MCF 10A (cell line): Measurements from ENCODE around the gene SAMD11. TPM values are rescaled to one million over a fixed set of nuclear protein-coding genes. Genes with fewer than 3 reads are reported as not detected.
A peak's percentile ranks its signal among the peaks of the same experiment; 100 is the strongest.

Experiments used
- BruUV-seq: library from RNA; stranded (reverse); fragments of 400-500 nt; replicated peaks from 2 replicates; lab custom pipeline; 2021; lab: Mats Ljungman, UMichigan
- CTCF ChIA-PET: fragments of 300-600 bp; sonication (Branson Sonifier 250); formaldehyde crosslinking; extraction: SDS; loops from one replicate; lab custom pipeline; 2021; ENCODE audit warnings: antibody characterized with exemption, inconsistent platforms; lab: Yijun Ruan, JAX
- POLR2A ChIA-PET: fragments of 300-600, 350-650 bp; sonication (Branson Sonifier 250); formaldehyde crosslinking; extraction: SDS; loops from one replicate; lab custom pipeline; 2020; ENCODE audit warnings: antibody characterized with exemption, inconsistent platforms; lab: Yijun Ruan, JAX
- DNase-seq: peaks from one replicate; pipeline ENCODE4 v3.0.0-alpha.2; 2018; ENCODE audit not compliant: unreplicated experiment
- H3K27ac Mint-ChIP-seq: one replicate; pipeline ENCODE4 v1.8.0; 2022; ENCODE audit warnings: mild to moderate bottlenecking, low read depth, mixed read lengths; ENCODE audit not compliant: unreplicated experiment
- H3K27me3 Mint-ChIP-seq: one replicate; pipeline ENCODE4 v1.8.0; 2022; ENCODE audit warnings: mixed read lengths; ENCODE audit not compliant: insufficient read depth, unreplicated experiment
- H3K36me3 Mint-ChIP-seq: one replicate; pipeline ENCODE4 v1.8.0; 2022; ENCODE audit warnings: mild to moderate bottlenecking, moderate library complexity, mixed read lengths; ENCODE audit not compliant: insufficient read depth, unreplicated experiment
- H3K4me1 Mint-ChIP-seq: one replicate; pipeline ENCODE4 v1.8.0; 2022; ENCODE audit warnings: mixed read lengths; ENCODE audit not compliant: insufficient read depth, unreplicated experiment
- H3K4me3 Mint-ChIP-seq: one replicate; pipeline ENCODE4 v1.8.0; 2022; ENCODE audit warnings: mild to moderate bottlenecking, moderate library complexity, mixed read lengths; ENCODE audit not compliant: unreplicated experiment
- H3K9me3 Mint-ChIP-seq: one replicate; pipeline ENCODE4 v1.8.0; 2022; ENCODE audit warnings: mixed read lengths; ENCODE audit not compliant: unreplicated experiment
- CTCF ChIP-seq: fragments of 200-600 bp; IDR thresholded peaks from one replicate; pipeline ENCODE4 v1.8.0; 2022; ENCODE audit warnings: antibody characterized with exemption, mild to moderate bottlenecking; ENCODE audit not compliant: unreplicated experiment
- intact Hi-C: fragments of 100-400 bp; cut with micrococcal nuclease; formaldehyde crosslinking; loops from 2 replicates; pipeline ENCODE4 v1.14.1; 2022
- total RNA-seq: library from RNA; stranded (reverse); gene quantifications from 2 replicates; pipeline ENCODE4 v1.2.3, GENCODE V29; 2022

The SAMD11 gene
- total RNA-seq, 1 experiment from 2014 or later: not detected

- no peak for TF ChIP-seq CTCF
- peak; percentile 71 for DNase-seq
- ChIA-PET POLR2A (interaction anchor here (0.6 to 3.0 kb wide), 7 partner anchors 17 to 313 kb away, joined by 3 to 7 read pairs (median 3); partner anchors contain the start of genes NOC2L and PLEKHN1), CTCF (interaction anchor here (0.6 to 1.2 kb wide), 2 partner anchors 60 to 73 kb away, joined by 3 read pairs; no protein-coding TSS in a partner anchor)
- no peaks in the 10 kb centered on the region for H3K27me3 Mint-ChIP-seq
- no peaks in the 10 kb centered on the region for H3K9me3 Mint-ChIP-seq
- no peak overlapping the region for H3K27ac Mint-ChIP-seq
- intact Hi-C loops: loop anchor here (5.0 kb wide), 1 partner anchor 39 kb away; no protein-coding TSS in a partner anchor
- no TSS peak for BruUV-seq
- peak overlapping the region; percentile 60 for H3K4me3 Mint-ChIP-seq
- peaks cover 8% of the 10 kb centered on the region for H3K36me3 Mint-ChIP-seq
- no peaks in the 10 kb centered on the region for H3K4me1 Mint-ChIP-seq
Observed at GRCh38 chr1:941588-942383, 18.1 kb downstream of the SAMD11 start.

GRCh38 chr1:942411-942821 lies 18.7 kb downstream of the SAMD11 start:
- intact Hi-C loops: loop anchor here (5.0 kb wide), 1 partner anchor 40 kb away; no protein-coding TSS in a partner anchor
- TF ChIP-seq CTCF: no peak
- BruUV-seq: no TSS peak
- no peak overlapping the region for H3K4me3 Mint-ChIP-seq
- peaks cover 14% of the 10 kb centered on the region for H3K36me3 Mint-ChIP-seq
- no peak for DNase-seq
- no peak overlapping the region for H3K27ac Mint-ChIP-seq
- CTCF ChIA-PET: no interaction called here
- no peaks in the 10 kb centered on the region for H3K9me3 Mint-ChIP-seq
- POLR2A ChIA-PET: interaction anchor here (0.6 to 3.0 kb wide), 4 partner anchors 16 to 313 kb away, joined by 3 to 7 read pairs (median 3); partner anchors contain the start of gene NOC2L
- no peaks in the 10 kb centered on the region for H3K27me3 Mint-ChIP-seq
- H3K4me1 Mint-ChIP-seq: no peaks in the 10 kb centered on the region

GRCh38 chr1:942864-943533 lies 19.3 kb downstream of the SAMD11 start:
- no peak for TF ChIP-seq CTCF
- H3K9me3 Mint-ChIP-seq: no peaks in the 10 kb centered on the region
- intact Hi-C loops: loop anchor here (5.0 kb wide), 1 partner anchor 41 kb away; no protein-coding TSS in a partner anchor
- no peaks in the 10 kb centered on the region for H3K4me1 Mint-ChIP-seq
- H3K27ac Mint-ChIP-seq: no peak overlapping the region
- no peaks in the 10 kb centered on the region for H3K27me3 Mint-ChIP-seq
- ChIA-PET POLR2A (interaction anchor here (0.6 to 3.0 kb wide), 3 partner anchors 12 to 312 kb away, joined by 3 to 7 read pairs (median 3); partner anchors contain the start of gene NOC2L), CTCF (interaction anchor here (0.7 to 1.1 kb wide), 2 partner anchors 14 to 42 kb away, joined by 3 to 5 read pairs; no protein-coding TSS in a partner anchor)
- DNase-seq: no peak
- no TSS peak for BruUV-seq
- no peak overlapping the region for H3K4me3 Mint-ChIP-seq
- H3K36me3 Mint-ChIP-seq: peaks cover 14% of the 10 kb centered on the region
